Trophoblast cell (in vitro differentiated cells and primary cell): ENCODE results near the gene RBM44.

ENCODE experiments used
- DNase-seq, 2 donors: peaks; one replicate each; pipeline ENCODE4 v3.0.0-alpha.2; 2016
- H2AFZ ChIP-seq: 2 replicates; pipeline ENCODE4 v1.6.1; 2013; ENCODE audit warnings: low read length, moderate library complexity, mild to moderate bottlenecking; ENCODE audit not compliant: insufficient read depth, poor library complexity
- H2AK5ac ChIP-seq: 2 replicates; pipeline ENCODE4 v1.6.1; 2013; ENCODE audit warnings: mild to moderate bottlenecking, low read length
- H2BK120ac ChIP-seq: 2 replicates; pipeline ENCODE4 v1.6.1; 2013; ENCODE audit warnings: low read length, mild to moderate bottlenecking, moderate library complexity; ENCODE audit not compliant: insufficient read depth, poor library complexity
- H2BK12ac ChIP-seq: 2 replicates; pipeline ENCODE4 v1.6.1; 2013; ENCODE audit warnings: mild to moderate bottlenecking, low read length, moderate library complexity
- H2BK5ac ChIP-seq: 2 replicates; pipeline ENCODE4 v1.6.1; 2013; ENCODE audit warnings: low read length, low read depth, moderate library complexity, mild to moderate bottlenecking; ENCODE audit not compliant: poor library complexity
- H3K14ac ChIP-seq: 2 replicates; pipeline ENCODE4 v1.6.1; 2013; ENCODE audit warnings: mild to moderate bottlenecking, low read length
- H3K18ac ChIP-seq: 2 replicates; pipeline ENCODE4 v1.6.1; 2013; ENCODE audit warnings: mild to moderate bottlenecking, low read length
- H3K23ac ChIP-seq: 2 replicates; pipeline ENCODE4 v1.6.1; 2013; ENCODE audit warnings: low read length
- H3K27ac ChIP-seq: 2 replicates; pipeline ENCODE4 v1.5.1; 2013; ENCODE audit warnings: low read depth, mild to moderate bottlenecking, inconsistent platforms, low read length, moderate library complexity
- H3K27me3 ChIP-seq: 2 replicates; pipeline ENCODE4 v1.6.1; 2013; ENCODE audit warnings: inconsistent platforms, mild to moderate bottlenecking, low read length, moderate library complexity; ENCODE audit not compliant: insufficient read depth
- H3K36me3 ChIP-seq, 2 experiments: 1 replicate in 1 of 2; 2 replicates in 1 of 2; pipeline ENCODE4 v1.6.1; 2013; ENCODE audit warnings: low read length in 2 of 2, mild to moderate bottlenecking in 2 of 2, moderate library complexity in 1 of 2; ENCODE audit not compliant: insufficient read depth in 2 of 2, control insufficient read depth in 1 of 2
- H3K4ac ChIP-seq: 2 replicates; pipeline ENCODE4 v1.6.1; 2013; ENCODE audit warnings: low read depth, mild to moderate bottlenecking, low read length, moderate library complexity
- H3K4me1 ChIP-seq, 2 experiments: 1 replicate in 1 of 2; 2 replicates in 1 of 2; pipeline ENCODE4 v1.6.1; 2013; ENCODE audit warnings: low read length in 2 of 2, mild to moderate bottlenecking in 2 of 2, moderate library complexity in 1 of 2; ENCODE audit not compliant: insufficient read depth in 2 of 2, control insufficient read depth in 1 of 2
- H3K4me2 ChIP-seq: 2 replicates; pipeline ENCODE4 v1.6.1; 2013; ENCODE audit warnings: inconsistent platforms, mild to moderate bottlenecking, low read length, moderate library complexity
- H3K4me3 ChIP-seq: 2 replicates; pipeline ENCODE4 v1.5.1; 2013; ENCODE audit warnings: mild to moderate bottlenecking, low read depth, low read length, inconsistent platforms
- H3K79me1 ChIP-seq: one replicate; pipeline ENCODE4 v1.6.1; 2013; ENCODE audit warnings: low read length
- H3K79me2 ChIP-seq: 2 replicates; pipeline ENCODE4 v1.6.1; 2013; ENCODE audit warnings: low read length, mild to moderate bottlenecking; ENCODE audit not compliant: control insufficient read depth, insufficient read depth, poor library complexity
- H3K9ac ChIP-seq: 2 replicates; pipeline ENCODE4 v1.6.1; 2013; ENCODE audit warnings: mild to moderate bottlenecking, low read length
- H3K9me3 ChIP-seq: 2 replicates; pipeline ENCODE4 v1.6.1; 2013; ENCODE audit warnings: low read depth, mild to moderate bottlenecking, control low read depth, inconsistent platforms, low read length; ENCODE audit not compliant: insufficient read depth
- H4K12ac ChIP-seq: 2 replicates; pipeline ENCODE4 v1.6.1; 2013; ENCODE audit warnings: low read depth, mild to moderate bottlenecking, low read length, moderate library complexity
- H4K8ac ChIP-seq: 2 replicates; pipeline ENCODE4 v1.6.1; 2013; ENCODE audit warnings: low read depth, mild to moderate bottlenecking, low read length, moderate library complexity
- H4K91ac ChIP-seq: one replicate; pipeline ENCODE4 v1.6.1; 2013; ENCODE audit warnings: low read depth, mild to moderate bottlenecking, low read length, moderate library complexity
- WGBS: extraction: QIAGEN DNeasy Blood & Tissue Kit; methylation state at CpG from one replicate; pipeline ENCODE4 v1.1.7; 2013; ENCODE audit warnings: missing lambda C conversion rate; ENCODE audit not compliant: insufficient read length, insufficient coverage; ENCODE audit errors: extremely low coverage; 5-methylcytosine and 5-hydroxymethylcytosine counted together

RBM44 gene

DNA sequence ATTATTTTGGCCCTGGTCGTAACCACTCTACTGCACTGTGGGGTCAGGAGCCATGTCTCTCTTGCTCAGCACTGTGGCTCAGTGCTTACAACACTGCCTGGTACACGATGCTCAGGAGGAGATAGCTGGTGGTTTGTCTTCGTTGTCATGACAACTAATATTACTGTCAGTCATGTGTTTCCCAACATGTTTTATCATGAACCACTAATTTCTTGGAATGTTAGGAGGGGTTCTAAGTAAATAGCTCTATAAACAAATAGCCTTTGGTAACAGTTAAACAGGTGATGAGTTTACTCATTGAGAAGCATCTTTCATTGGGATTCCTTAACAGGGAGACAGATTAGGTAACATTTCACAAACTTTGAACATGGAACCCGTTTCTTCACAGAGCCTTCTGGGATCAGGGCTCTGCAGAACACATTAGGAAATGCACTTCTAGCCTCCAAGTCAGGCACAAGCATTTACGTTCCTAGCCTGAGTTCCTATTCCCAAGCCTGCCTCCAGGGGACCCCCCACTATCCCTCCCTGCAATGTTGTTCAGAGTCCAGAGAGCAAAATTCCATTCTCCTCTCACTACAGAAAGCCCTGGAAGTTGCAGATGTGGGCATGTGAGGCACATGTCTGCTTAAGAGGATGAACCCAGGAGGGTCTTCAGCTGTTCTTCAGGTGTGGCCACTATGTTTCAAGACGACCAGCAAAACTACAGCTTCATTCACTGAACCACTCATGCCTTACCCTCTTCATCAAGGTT is 6.4 kb upstream of the RBM44 start:
- Histone ChIP-seq H3K27ac (no peak overlapping the region), H3K14ac (no peak overlapping the region), H4K8ac (no peak overlapping the region), H4K91ac (no peak overlapping the region), H2AK5ac (no peak overlapping the region), H3K4me1 (no peaks in the 10 kb centered on the region), H3K9me3 (peaks cover under 1% of the 10 kb centered on the region), H2AFZ (no peak overlapping the region), H3K79me1 (no peaks in the 10 kb centered on the region), H3K23ac (no peak overlapping the region), H4K12ac (no peak overlapping the region), H3K4me3 (no peak overlapping the region), H3K18ac (no peak overlapping the region), H2BK5ac (no peak overlapping the region), H3K4me2 (no peak overlapping the region), H2BK12ac (no peak overlapping the region), H3K36me3 (peaks cover 0 to 1% of the 10 kb centered on the region in 2 experiments), H2BK120ac (no peak overlapping the region), H3K27me3 (no peaks in the 10 kb centered on the region), H3K79me2 (no peaks in the 10 kb centered on the region), H3K9ac (no peak overlapping the region), H3K4ac (no peak overlapping the region)
- no CpG with 5 or more reads among the region's 6 CpGs for WGBS
- DNase-seq: peak; percentile 37 to 74

DNA sequence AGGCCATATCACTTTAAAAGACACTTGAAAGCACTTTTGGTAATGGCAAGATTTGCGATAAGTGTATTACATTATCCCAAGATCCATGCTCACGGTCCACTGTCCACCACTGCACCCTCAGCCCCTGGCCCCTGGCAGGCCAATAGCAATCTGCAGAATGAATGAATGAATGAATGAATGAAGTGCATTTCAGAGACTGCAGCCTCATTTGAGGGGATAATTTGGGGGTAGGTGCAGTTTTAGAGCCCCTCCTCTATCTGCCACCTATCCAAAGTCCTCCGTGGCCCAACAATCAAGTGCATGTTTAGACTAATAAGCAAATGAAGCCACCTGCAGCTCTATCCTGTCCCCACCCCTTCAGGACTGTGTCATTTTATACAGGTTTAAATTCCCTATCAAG is 1.3 kb upstream of the RBM44 start:
- Histone ChIP-seq H2BK5ac (no peak overlapping the region), H4K91ac (no peak overlapping the region), H3K4ac (no peak overlapping the region), H3K9ac (no peak overlapping the region), H2BK120ac (no peak overlapping the region), H3K9me3 (peaks cover 2% of the 10 kb centered on the region), H3K79me1 (no peaks in the 10 kb centered on the region), H4K8ac (no peak overlapping the region), H2BK12ac (no peak overlapping the region), H3K4me3 (no peak overlapping the region), H4K12ac (no peak overlapping the region), H3K36me3 (no peaks in the 10 kb centered on the region), H3K4me2 (no peak overlapping the region), H2AK5ac (no peak overlapping the region), H2AFZ (no peak overlapping the region), H3K27me3 (no peaks in the 10 kb centered on the region), H3K14ac (no peak overlapping the region), H3K23ac (no peak overlapping the region), H3K18ac (no peak overlapping the region), H3K79me2 (no peaks in the 10 kb centered on the region), H3K27ac (no peak overlapping the region), H3K4me1 (no peaks in the 10 kb centered on the region)
- no peak for DNase-seq
- WGBS: no CpG with 5 or more reads among the region's 3 CpGs

DNA sequence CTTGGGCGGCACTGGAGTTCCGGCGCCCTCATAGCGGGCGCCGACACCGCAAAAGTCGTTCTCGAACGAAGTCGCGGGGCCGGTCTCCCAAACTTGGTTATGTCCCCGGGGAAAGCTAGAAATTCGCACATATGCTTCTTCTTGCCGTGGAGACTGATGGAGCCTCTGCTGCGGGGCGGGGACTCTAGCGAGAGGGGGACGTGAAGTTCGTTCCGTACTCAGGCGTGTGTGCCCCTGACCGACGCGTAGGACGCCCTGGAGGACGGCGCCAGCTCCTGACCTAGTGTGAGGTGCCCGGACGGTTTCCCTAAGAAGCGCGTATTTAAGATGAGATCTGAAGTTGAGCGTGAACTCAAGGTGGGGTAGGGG is 465 bp downstream of the RBM44 start:
- Histone ChIP-seq H3K4ac (no peak overlapping the region), H2AK5ac (no peak overlapping the region), H4K8ac (no peak overlapping the region), H3K36me3 (no peaks in the 10 kb centered on the region), H2BK12ac (no peak overlapping the region), H3K23ac (no peak overlapping the region), H3K9me3 (peaks cover 2% of the 10 kb centered on the region), H3K27me3 (no peaks in the 10 kb centered on the region), H3K79me2 (no peaks in the 10 kb centered on the region), H2AFZ (no peak overlapping the region), H3K18ac (no peak overlapping the region), H3K4me2 (no peak overlapping the region), H2BK120ac (no peak overlapping the region), H3K4me3 (no peak overlapping the region), H3K9ac (no peak overlapping the region), H3K4me1 (no peaks in the 10 kb centered on the region), H4K12ac (no peak overlapping the region), H2BK5ac (no peak overlapping the region), H4K91ac (no peak overlapping the region), H3K79me1 (no peaks in the 10 kb centered on the region), H3K14ac (no peak overlapping the region), H3K27ac (no peak overlapping the region)
- no peak for DNase-seq
- no CpG with 5 or more reads among the region's 34 CpGs for WGBS

DNA sequence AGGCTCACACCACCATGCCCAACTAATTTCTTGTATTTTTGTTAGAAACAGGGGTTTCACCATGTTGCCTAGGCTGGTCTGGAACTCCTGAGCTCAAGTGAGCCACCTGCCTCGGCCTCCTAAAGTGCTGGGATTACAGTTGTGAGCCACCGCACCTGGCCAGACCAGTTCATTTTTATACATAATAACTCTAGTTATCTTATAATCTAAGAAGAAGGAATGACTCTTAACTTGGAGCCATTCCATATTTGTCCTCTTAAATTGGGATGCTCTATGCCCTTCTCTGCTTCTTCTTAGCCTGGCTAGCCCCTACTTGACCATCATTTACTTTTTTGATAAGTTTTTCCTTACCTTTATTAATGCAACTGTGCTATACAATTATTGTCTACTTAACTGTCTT is 2.9 kb downstream of the RBM44 start:
- H3K79me2 ChIP-seq: no peaks in the 10 kb centered on the region
- no peak overlapping the region for H3K9ac ChIP-seq
- no peak overlapping the region for H2BK120ac ChIP-seq
- no peak overlapping the region for H3K18ac ChIP-seq
- H3K9me3 ChIP-seq: peaks cover 2% of the 10 kb centered on the region
- H2AFZ ChIP-seq: no peak overlapping the region
- no peak overlapping the region for H4K91ac ChIP-seq
- H3K23ac ChIP-seq: no peak overlapping the region
- no peak overlapping the region for H3K27ac ChIP-seq
- H3K27me3 ChIP-seq: no peaks in the 10 kb centered on the region
- no peak for DNase-seq
- no CpG with 5 or more reads among the region's 2 CpGs for WGBS
- no peak overlapping the region for H4K12ac ChIP-seq
- H3K4me3 ChIP-seq: no peak overlapping the region
- H3K4me2 ChIP-seq: no peak overlapping the region
- H2BK5ac ChIP-seq: no peak overlapping the region
- H3K79me1 ChIP-seq: no peaks in the 10 kb centered on the region
- no peak overlapping the region for H2AK5ac ChIP-seq
- no peak overlapping the region for H2BK12ac ChIP-seq
- no peak overlapping the region for H3K4ac ChIP-seq
- H4K8ac ChIP-seq: no peak overlapping the region
- H3K36me3 ChIP-seq: no peaks in the 10 kb centered on the region
- no peaks in the 10 kb centered on the region for H3K4me1 ChIP-seq
- no peak overlapping the region for H3K14ac ChIP-seq
